GM18951 (cell line): Measurements from ENCODE around the gene CYB561D1.

Experiments used
- POLR2A ChIP-seq: IDR thresholded peaks from 4 replicates; pipeline ENCODE4 v1.6.1; 2011; ENCODE audit warnings: mild to moderate bottlenecking; ENCODE audit not compliant: insufficient read length, insufficient read depth; ENCODE audit errors: extremely low read depth
- in situ Hi-C: fragments of 300-500 bp; cut with MboI; formaldehyde crosslinking; loops from one replicate; pipeline ENCODE4 v1.12.0; 2022; ENCODE audit warnings: low sequenced_read_pairs, mixed read lengths, inconsistent platforms; ENCODE audit not compliant: unreplicated experiment

CYB561D1 gene

DNA sequence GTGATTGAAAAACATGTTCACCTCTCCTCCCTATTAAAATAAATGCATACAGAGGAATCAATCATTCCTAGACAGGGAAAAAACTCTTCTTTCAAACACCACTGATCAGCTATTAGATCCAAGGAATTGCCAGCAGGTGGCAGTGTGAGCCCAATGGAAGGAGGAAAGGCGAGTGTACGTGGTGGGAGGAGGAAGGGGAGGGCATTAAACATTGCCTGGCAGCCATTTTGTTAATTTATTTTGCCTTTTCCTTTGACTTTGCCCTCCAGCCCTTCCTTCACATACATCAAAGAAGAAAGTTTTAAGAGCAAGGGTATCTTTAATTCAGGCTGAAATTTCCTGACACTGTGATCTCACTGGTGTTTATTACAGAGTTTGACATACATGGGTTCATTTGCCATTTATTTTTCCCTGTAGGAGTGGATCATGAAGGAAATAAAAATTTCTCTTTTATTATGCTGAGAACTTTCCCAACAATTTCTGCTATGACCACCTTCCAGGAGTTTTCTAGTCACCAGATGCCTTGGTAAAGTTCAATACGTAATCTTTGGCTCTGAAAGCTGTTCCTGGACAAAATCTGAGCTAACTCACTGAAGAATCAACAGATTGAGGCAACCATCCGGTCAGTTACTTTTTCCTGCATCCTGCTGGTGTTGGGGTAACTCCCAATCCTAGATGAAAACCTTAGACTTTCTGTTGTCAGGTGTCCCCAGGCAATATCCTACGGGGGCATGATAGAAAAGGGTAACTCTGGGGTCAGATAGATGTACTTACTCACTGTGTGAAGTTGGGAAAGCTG lies 52.6 kb downstream of the CYB561D1 start:
- in situ Hi-C loops, result loop anchor here (5.0 to 10.0 kb wide), 2 partner anchors 226 to 438 kb away; partner anchors contain the start of gene AHCYL1
- peak; percentile 15 for TF ChIP-seq POLR2A

DNA sequence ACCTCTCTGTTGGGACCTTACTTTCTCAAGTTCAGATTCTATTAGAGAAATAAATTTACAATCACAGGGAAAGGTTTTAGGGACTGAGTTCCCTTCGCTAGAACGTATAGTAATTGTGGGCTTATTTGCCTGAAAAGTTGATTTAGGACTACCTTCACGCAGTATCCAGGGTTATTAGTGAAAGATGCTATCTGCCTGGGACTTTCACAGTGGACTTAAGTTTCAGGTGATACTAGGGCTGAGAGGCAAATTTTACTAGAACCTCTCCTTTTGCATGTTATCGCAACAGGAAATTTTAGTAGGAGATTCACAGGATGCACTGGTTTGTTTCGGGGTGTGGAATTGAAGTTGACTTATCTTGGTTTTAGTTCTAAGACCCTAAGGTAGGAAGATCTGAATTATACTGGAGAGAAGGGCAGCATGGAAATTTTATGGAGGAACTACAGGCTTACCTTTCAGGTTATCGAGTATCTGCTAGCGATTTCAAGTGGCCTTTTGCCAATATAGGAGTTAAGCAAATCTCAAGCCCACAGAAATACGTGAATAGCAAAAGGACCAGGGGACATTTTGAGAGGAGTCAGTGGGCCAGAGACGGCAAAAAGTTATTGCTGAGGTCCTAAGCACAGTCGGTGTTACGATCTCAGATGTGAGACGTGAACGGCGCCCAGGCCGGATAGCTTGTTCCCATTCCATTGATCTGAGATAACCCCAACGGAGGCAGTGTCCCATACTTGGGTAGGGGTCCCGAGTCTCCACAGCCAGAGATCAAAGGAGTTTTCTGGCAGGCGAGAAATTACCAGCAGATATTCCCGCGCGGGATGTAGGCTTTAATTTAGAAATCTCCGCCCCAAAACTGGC lies 53.8 kb downstream of the CYB561D1 start:
- TF ChIP-seq POLR2A, result no peak
- in situ Hi-C loops, result loop anchor here (5.0 to 10.0 kb wide), 2 partner anchors 225 to 437 kb away; partner anchors contain the start of gene AHCYL1

GRCh38 chr1:109548321-109549267 lies 54.7 kb downstream of the CYB561D1 start, which contains the start of gene GNAI3:
TSS of gene GNAI3 (plus strand) at chr1:109548615. CDS start at chr1:109548721, 106 bp downstream.
- in situ Hi-C loops, result loop anchor here (5.0 to 10.0 kb wide), 2 partner anchors 224 to 436 kb away; partner anchors contain the start of gene AHCYL1
- peak; percentile 92 for TF ChIP-seq POLR2A
